Lung microvascular endothelial cell (primary cell): ENCODE results near the gene SNTB2. TPM values are rescaled to one million over a fixed set of nuclear protein-coding genes. Genes with fewer than 3 reads are reported as not detected.
"Not testable (repeated sequence)": the region's sequence is repeated elsewhere in the genome, so short reads cannot be mapped to it uniquely, and the experiment has no call there.

ENCODE experiments used
- DNase-seq, 2 donors: peaks; one replicate each; pipeline versions ENCODE4 v3.0.0 to v3.0.0-alpha.2; 2010; ENCODE audit warnings: low read depth in 2 of 2
- total RNA-seq: library from RNA; depleted of rRNA; stranded (reverse); fragments of >200 nt; gene quantifications from 2 replicates; pipeline ENCODE4 v1.2.1, GENCODE V29; 2014

SNTB2 gene
- total RNA-seq, 1 donor from 2014 or later = 72.0 TPM

- no peak for DNase-seq
These were observed 46.2 kb downstream of the SNTB2 start for GRCh38 chr16:69233124-69233523.

DNA sequence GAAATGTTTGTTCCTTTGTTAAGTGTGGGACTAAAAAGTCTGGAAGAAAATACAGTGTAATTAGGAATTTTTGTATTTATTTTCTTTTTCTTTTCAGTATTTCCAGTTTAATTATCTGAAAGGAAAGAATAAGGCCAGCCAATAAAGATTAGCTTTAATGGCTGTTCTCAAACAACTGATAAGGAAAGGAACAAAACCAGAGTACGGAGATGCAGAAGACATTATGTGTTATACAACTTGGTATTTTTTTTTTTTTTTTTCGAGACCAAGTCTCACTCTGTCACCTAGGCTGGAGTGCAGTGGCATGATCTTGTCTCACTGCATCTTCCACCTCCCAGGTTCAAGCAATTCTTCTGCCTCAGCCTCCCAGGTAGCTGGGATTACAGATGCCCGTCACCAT, 47.5 kb downstream of the SNTB2 start:
- no peak for DNase-seq

- DNase-seq = no peak
These were observed 49.4 kb downstream of the SNTB2 start for GRCh38 chr16:69236319-69236718.

DNA sequence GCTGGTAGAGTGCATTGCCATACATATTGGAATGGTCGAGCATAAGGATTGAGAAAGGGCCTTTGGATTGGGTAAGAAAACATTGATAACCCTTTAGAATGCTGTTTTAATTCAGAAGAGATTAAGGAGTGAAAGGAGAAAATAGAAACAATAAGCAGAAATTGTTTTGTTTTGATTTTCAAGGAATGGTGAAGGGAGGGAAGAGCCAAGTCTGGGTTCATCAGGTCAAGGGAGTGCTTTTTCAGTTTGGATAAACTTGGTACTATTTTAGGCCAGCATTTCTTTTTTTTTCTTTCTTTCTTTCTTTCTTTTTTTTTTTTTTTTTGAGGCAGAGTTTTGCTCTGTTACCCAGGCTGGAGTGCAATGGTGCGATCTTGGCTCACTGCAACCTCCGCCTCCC, 50.3 kb downstream of the SNTB2 start:
- no peak for DNase-seq

DNA sequence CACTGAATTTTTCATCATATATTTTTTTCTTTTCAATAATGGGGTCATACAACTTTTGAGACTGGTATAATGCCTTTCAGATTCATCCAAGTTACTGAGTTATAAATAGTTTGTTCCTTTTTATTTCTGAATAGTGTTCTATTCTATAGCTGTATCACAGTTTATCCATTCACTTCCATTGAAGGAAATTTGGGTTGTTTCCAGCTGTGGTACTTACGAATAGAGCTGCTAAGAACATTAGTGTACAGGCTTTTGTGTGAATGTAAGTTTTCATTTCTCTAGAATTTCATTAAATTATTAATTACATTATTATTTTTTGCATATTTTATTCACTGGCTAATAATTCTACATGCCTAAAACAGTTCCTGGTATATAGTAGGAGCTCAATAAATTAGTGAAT, 52.9 kb downstream of the SNTB2 start:
- no peak for DNase-seq

GRCh38 chr16:69240331-69240730, 53.4 kb downstream of the SNTB2 start:
- DNase-seq = no peak

- DNase-seq = peak in 1 of 2 donors; percentile 20
These were observed 55.0 kb downstream of the SNTB2 start for GRCh38 chr16:69241926-69242325.

- no peak for DNase-seq
These were observed 56.5 kb downstream of the SNTB2 start for GRCh38 chr16:69243479-69243878.

DNA sequence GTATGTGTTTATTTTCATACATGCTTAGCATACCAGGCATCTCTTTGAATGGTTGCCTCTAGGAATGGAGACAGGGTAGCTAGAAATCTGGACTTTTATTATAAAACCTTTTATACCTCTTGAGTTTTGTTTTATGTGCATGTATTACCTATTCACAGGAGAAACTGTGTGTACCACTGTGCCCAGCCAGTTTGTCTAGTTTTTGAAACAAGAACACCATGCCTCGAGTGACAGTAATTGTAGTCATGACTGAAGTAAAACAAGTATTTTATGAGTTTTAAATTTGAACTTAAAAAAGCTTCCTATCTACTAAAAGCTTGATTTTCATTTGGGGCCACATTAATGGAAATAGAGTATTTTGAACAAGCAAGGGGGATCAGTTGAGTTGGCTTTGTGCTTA, 57.4 kb downstream of the SNTB2 start:
- DNase-seq = no peak

- DNase-seq = no peak
These were observed 63.1 kb downstream of the SNTB2 start for GRCh38 chr16:69250081-69250480.

DNA sequence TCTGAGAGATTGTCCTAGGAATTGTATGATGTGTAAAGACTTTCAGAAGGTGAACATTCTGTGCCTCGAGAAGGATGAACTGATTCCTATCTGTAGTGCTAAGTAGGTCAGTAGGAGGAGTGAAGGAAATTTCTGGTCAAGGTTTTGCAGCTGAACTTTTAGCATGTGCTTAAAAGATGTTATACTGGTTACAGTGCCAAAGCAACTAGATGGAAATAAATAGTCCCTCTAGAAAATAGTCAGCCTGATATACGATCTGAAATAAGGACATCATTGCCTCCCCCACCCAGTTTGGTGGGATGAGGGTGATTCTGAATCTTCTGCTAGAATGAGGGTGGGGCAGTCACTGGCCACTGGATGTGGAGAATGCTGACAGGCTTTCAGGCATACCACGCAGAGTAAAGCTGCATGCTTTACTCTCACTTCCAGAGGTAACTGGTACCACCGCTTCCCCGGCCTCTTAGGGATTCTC, 66.9 kb downstream of the SNTB2 start:
- peak in 1 of 2 donors; percentile 8 for DNase-seq

- DNase-seq = not testable (repeated sequence)
These were observed 72.4 kb downstream of the SNTB2 start for GRCh38 chr16:69259428-69259764.

DNA sequence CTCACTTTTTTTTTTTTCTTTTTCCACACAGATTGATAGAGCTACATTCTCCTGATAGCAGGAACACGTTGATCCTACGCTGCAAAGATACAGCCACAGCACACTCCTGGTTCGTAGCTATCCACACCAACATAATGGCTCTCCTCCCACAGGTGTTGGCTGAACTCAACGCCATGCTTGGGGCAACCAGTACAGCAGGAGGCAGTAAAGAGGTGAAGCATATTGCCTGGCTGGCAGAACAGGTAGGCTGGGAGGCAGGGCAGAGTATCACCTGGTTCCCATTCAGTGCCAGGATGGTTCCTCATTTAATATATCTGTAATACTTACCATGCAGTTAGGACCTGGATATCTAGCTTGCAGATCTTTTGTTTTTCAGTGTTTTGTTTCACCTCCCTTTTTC, 73.1 kb downstream of the SNTB2 start:
- DNase-seq = no peak

GRCh38 chr16:69260506-69260905, 73.5 kb downstream of the SNTB2 start:
- DNase-seq = no peak

GRCh38 chr16:69266334-69267063, 79.5 kb downstream of the SNTB2 start:
- no peak for DNase-seq

- no peak for DNase-seq
These were observed 80.7 kb downstream of the SNTB2 start for GRCh38 chr16:69267633-69268032.

DNA sequence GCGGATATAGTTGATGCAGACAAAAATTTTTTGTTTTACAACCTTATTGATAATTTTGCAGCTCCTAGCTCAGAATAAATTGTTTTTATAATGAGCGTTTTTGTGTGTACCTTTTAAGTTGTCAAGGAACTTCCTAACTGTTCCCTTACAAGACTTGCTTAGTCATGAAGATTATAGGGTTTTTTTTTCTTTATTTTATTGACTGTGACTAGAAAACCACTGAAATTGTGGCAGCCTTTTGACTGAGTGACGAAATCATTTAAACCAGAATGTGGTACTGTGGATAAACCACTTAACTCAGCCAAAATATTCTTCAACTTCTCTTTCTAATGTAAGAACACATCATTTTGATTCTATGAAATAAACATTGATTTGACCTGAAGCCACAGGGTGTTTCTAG, 83.4 kb downstream of the SNTB2 start:
- no peak for DNase-seq

GRCh38 chr16:69270831-69271230, 83.9 kb downstream of the SNTB2 start:
- DNase-seq = no peak

- DNase-seq = no peak
These were observed 86.0 kb downstream of the SNTB2 start for GRCh38 chr16:69273009-69273408.

DNA sequence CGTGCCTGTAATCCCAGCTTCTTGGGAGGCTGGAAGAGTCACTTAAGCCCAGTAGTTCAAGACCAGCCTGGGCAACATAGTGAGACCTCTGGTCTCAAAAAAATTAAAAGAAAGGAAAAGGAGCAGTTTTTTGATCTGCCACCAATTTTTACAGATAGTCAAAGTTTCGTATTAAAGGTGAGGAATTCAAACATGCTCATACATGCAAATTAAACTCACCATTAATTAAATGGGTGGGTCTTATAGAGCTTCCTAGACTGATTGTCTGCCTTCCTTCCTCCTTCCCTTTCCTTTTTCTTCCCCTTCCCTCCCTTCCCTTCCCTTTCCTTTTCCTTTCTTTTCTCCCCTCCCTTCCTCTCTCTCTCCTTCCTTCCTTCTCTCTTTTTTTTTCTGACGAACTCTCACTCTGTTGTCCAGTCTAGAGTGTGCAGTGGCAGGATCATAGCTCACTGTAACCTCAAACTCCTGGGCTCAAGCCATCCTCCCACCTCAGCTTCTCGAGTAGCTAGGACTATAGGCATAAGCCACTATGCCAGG, 87.8 kb downstream of the SNTB2 start:
- DNase-seq = no peak

GRCh38 chr16:69276148-69277115, 89.5 kb downstream of the SNTB2 start:
- DNase-seq = peak in 1 of 2 donors; percentile 33

DNA sequence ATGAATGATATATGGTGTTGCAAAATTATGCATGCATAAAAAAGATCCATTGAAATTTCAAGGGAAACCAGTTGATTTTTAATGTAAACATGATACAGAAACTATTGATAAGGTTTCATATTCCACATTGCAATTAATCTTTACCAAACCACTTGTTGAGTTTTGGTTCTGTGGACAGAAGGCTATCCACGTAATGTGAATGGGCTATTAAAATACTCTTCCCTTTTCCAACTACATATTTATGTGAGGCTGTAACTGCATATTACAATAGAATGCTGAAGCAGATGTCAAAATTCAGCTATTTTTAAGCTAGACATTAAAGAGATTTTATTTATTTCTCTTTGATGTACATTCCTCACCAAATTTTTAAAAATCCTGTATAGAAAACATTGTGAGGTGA, 90.4 kb downstream of the SNTB2 start:
- DNase-seq = no peak
